ENCODE results near the gene CREG1. TPM values are rescaled to one million over a fixed set of nuclear protein-coding genes. Genes with fewer than 3 reads are reported as not detected.

Gene CREG1
- total and polyA plus RNA-seq, 2 of the 8 experiments (the other 6 are each of a cell fraction or from before 2014, with no cell fraction given): 29.8 to 30.1 TPM

- Histone ChIP-seq H3K79me2 (ENCODE audit: control insufficient read depth in 1 of 2, insufficient read depth in 2 of 2, low read length in 2 of 2) (no peaks in the 10 kb centered on the region), H3K9ac (replicated peaks in 1 of 4; ENCODE audit: extremely low read depth in 1 of 4, low read depth in 3 of 4, low read length in 3 of 4) (no peak overlapping the region), H3K79me1 (ENCODE audit: low read depth, low read length) (no peaks in the 10 kb centered on the region), H3K27ac (ENCODE audit: low read depth, low read length) (no peak overlapping the region), H3K9me3 (ENCODE audit: insufficient read depth in 2 of 2, low read depth in 1 of 2, low read length in 1 of 2) (no peaks in the 10 kb centered on the region), H3K27me3 (replicated peaks in 1 of 4; ENCODE audit: control insufficient read depth in 3 of 4, extremely low read depth in 1 of 4, insufficient read depth in 3 of 4, low read length in 3 of 4) (no peaks in the 10 kb centered on the region), H2BK20ac (ENCODE audit: low read length) (no peak overlapping the region), H3K23me2 (ENCODE audit: low read depth, low read length) (no peaks in the 10 kb centered on the region), H4K20me1 (replicated peaks in 1 of 2; ENCODE audit: control insufficient read depth in 1 of 2, insufficient read depth in 2 of 2, low read length in 2 of 2) (no peaks in the 10 kb centered on the region), H2BK15ac (ENCODE audit: low read length) (no peak overlapping the region), H4K91ac (replicated peaks; ENCODE audit: insufficient read length, low read length) (no peak overlapping the region), H3K4ac (replicated peaks; ENCODE audit: insufficient read length, low read depth, low read length) (no peak overlapping the region), H4K5ac (ENCODE audit: insufficient read length, low read depth, low read length) (no peak overlapping the region), H2AK5ac (ENCODE audit: low read depth, low read length) (no peak overlapping the region), H2BK5ac (ENCODE audit: low read depth, low read length) (no peak overlapping the region), H3K18ac (ENCODE audit: extremely low read depth, low read length) (no peak overlapping the region), H4K8ac (ENCODE audit: extremely low read depth, insufficient read depth, low read length) (no peak overlapping the region), H3K14ac (ENCODE audit: insufficient read length) (no peak overlapping the region), H3K4me1 (replicated peaks in 1 of 4; ENCODE audit: control insufficient read depth in 3 of 4, insufficient read depth in 4 of 4, low read length in 3 of 4) (peaks cover 0 to 3% (median 0%) of the 10 kb centered on the region in 4 experiments; a peak in 2 of 7 replicates), H3K23ac (ENCODE audit: insufficient read length) (no peak overlapping the region), H2BK120ac (replicated peaks; ENCODE audit: low read depth, low read length) (no peak overlapping the region), H2BK12ac (ENCODE audit: low read depth, low read length) (no peak overlapping the region), H2AFZ (ENCODE audit: low read length) (no peak overlapping the region), H3K4me3 (ENCODE audit: extremely low read depth in 1 of 4, insufficient read depth in 2 of 4, low read depth in 3 of 4, low read length in 4 of 4) (no peak overlapping the region), H3K4me2 (ENCODE audit: insufficient read depth in 1 of 2, low read depth in 2 of 2, low read length in 2 of 2) (no peak overlapping the region), H3K36me3 (ENCODE audit: control insufficient read depth in 2 of 4, insufficient read depth in 4 of 4, low read length in 3 of 4) (no peaks in the 10 kb centered on the region), H3K56ac (replicated peaks; ENCODE audit: insufficient read length, low read depth, low read length) (no peak overlapping the region)
- CTCF ChIA-PET (ENCODE audit: partially characterized antibody): interaction anchor here (0.9 to 4.6 kb wide), 22 partner anchors 15 to 647 kb away, joined by 3 to 74 read pairs (median 7); partner anchors contain the start of genes CD247 and POU2F1
- FAIRE-seq (no peak), DNase-seq (ENCODE audit: low read depth in 1 of 2, low spot score in 2 of 2) (no peak)
- TF ChIP-seq TBP (IDR thresholded peaks at IDR 0.05; ENCODE audit: low read depth, low read length): no peak
- no peak for TF ChIP-seq RBBP5 (IDR thresholded peaks at IDR 0.05; ENCODE audit: borderline replicate concordance, low read depth, low read length)
- POLR2A ChIA-PET (ENCODE audit: partially characterized antibody): no interaction called here
Observed at GRCh38 chr1:167532375-167532774, 21.2 kb downstream of the CREG1 start.

Measured in H1 (cell line).